ENCODE measurements around the gene KRT33A.

Gene KRT33A

DNA sequence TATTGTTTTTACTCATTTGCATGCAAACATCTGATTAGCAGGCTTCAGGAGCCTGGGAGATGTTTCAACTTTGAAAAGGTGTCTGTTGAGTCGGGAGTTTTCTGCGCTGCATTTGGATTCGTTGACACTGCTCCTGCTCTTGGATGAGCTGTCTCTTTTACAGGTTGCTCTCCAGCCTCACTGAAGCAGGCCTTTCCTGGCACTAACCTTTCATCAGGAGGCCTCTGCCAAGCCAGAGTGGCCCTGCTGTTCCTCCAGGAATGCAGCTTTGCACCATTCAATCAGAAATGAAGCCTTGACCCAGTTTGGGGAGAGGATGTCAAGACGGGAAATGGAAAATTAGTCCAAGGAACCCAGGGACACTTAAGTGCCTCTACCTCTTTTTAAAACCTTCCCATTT, 47.6 kb downstream of the KRT33A start:
- DNase-seq (ENCODE audit: low read depth in 2 of 2): no peak

- no peak for DNase-seq (ENCODE audit: low read depth in 2 of 2)
These were observed 48.4 kb downstream of the KRT33A start, which contains the start of gene KRTAP29-1 for GRCh38 chr17:41301916-41302901. KRTAP29-1 (minus strand) TSS chr17:41302851; CDS start chr17:41302851, 0 bp downstream.

- no peak for DNase-seq (ENCODE audit: low read depth in 2 of 2)
These were observed 49.3 kb downstream of the KRT33A start for GRCh38 chr17:41301204-41301790.

DNA sequence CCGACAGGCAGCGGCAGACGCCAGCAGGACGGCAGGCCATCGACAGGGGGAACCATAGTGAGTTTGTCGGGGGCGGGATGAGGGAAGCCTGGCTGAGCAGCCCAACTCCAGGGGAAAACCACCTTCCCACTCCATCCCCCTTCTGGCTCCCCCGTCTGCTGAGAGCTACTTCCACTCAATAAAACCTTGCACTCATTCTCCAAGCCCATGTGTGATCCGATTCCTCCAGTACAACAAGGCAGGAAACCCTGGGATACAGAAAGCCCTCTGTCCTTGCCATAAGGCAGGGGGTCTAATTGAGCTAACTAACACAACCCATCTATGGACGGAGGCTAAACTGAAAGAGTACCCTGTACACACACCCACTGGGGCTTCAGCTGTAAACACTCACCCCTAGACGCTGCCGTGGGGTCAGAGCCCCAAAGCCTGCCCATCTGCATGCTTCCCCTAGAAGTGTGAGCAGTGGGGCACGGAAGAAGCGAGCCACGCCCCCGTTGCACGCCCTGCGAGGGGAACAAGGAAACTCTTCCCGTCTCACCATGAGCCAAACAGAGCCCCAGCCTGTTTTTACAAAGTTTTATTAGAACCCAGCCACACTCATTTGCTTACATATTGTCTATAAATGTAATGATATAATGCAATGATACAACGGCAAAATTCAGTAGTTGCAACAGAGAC, 52.0 kb downstream of the KRT33A start:
- no peak for DNase-seq (ENCODE audit: low read depth in 2 of 2)

DNA sequence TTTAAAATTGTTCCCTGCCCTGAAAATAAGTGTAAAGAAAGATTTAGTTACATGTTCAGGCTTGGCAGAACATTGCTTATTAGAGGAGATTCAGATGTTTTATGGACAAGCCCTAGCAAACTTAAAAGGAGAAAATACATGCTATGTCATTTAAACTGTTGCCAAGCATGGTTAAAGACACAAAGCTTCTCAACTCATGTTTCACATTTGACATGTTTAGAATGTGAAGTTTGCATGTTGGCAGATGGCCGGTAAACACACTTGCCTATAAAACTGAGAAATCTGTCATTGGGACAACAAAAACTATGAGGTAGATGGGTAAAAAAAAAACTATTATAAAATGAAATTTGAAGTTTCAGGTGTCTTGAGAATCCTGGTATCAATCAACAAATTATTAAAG, 53.8 kb downstream of the KRT33A start:
- no peak for DNase-seq (ENCODE audit: low read depth in 2 of 2)

Data from stimulated activated CD4-positive, alpha-beta T cell treated with anti-CD3 and anti-CD28 coated beads, Interleukin-12 subunit alpha, Interleukin-12 subunit beta, amount 100 ng/mL, for 24 hours (primary cell).